ENCODE results near the gene MN1.

MN1 gene

DNA sequence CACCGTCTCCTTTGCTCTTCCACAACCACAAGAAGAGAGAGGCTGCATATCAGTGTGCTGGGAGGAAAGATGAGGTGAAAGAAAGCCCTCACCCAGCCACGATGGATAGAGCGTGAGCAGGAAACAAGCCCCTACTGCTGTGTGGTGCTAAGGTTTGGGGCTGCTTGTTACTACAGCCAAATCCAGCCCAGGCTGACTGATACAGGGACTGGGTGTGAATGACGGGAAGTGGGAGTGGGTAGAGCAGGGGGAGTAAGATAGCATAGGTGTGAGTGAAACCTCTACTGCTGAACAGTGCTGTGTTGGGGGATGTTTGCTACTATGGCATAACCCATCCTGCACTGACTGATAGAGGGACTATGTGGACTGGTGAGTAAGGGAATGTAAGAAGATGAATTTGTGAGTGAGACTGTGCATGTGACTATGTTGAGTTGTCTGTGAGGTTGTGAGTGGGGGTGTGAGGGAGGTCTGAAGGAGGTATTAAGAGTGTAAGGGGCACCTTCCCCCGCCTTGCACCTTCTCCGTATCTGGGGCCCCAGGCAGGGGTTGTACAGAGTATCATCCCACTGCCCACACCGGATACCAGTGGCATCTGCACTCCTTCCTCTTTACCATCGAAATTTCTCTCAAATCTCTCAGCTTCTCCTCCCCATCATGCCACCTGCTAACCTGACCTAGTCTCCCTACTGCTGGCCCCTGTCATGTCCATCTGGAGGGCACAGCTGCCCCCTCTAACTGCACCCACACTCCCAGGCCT is 91.5 kb downstream of the MN1 start:
- DNase-seq, result no peak

DNA sequence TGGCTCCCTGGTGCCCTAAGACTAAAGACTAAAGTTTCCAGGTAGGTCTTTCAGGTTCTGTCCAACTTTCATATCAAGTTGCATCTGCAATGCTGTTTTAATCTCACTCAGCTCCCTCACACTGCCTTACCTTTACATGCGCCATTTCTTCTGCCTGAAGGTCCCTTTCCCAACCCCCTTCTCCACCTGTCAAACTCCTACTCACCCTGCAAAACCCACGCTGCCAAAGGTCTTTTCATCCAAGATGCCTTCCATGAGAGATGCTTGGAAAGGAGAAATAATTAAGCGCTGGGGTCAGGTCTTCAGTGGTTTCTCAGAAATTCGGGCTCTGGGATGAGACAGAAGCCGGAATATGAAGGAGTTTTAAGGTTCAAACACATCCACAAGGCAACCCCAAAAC is 95.1 kb downstream of the MN1 start:
- no peak for DNase-seq

GRCh38 chr22:27705408-27706080 is 96.0 kb downstream of the MN1 start:
- no peak for DNase-seq

GRCh38 chr22:27704581-27704980 is 97.0 kb downstream of the MN1 start:
- DNase-seq, result no peak

DNA sequence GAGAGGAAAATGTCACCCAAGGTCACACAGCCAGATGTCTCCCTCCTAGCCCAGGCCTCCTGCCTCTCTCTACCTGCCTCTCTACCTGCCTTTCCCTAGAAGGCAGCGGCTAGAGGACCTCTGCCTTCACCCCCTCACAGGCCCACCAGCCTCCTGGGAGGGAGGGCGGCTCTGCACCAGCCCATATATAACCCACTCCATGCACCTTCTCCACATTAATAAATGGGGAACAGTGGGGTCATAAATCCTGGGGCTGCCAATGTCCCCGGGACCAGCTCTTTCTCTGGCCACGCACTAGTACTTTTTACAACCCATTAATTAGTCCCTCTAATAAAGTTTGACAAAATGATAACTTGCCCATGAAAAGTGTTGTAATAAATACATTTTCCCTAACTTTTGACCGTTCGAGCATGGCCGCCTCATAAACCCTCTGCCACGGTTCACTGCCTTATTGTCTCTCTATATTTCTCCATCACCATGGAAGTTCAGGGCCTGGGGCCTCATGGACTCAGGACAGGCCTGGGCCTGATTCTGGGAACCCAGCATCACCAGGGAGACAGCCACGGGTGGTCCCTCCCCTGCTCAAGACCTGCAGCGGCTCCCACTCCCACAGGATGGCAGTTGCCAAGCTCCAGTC is 102.1 kb downstream of the MN1 start:
- no peak for DNase-seq

DNA sequence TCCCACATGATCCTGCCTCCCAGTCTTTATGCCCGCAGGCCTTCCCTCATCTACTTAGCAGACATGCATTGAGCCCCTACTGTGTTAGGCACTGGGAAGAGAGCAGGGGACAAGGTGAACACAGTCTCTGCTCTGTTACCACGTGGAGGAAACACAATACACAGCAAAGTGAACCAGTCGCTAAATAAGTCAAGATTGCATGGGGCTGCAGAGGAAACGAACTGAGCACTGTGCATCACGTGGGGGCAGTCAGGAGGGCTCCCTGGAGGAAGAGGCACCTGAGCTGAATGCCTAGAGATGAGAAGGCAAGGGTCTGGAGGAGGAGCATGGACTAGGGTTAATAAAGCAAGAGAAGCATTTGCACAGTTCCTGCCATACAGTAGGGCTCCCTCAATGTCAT is 102.7 kb downstream of the MN1 start:
- no peak for DNase-seq
